SH-SY5Y (cell line): Measurements from ENCODE around the gene CDH4.

ENCODE experiments used
- GATA2 ChIP-seq: IDR thresholded peaks from 2 replicates; pipeline ENCODE4 v1.6.1; 2011; ENCODE audit warnings: mild to moderate bottlenecking, low read depth, low read length
- GATA3 ChIP-seq: IDR thresholded peaks from 2 replicates; pipeline ENCODE4 v1.6.1; 2011; ENCODE audit warnings: low read depth, mild to moderate bottlenecking, low read length, moderate library complexity

GRCh38 chr20:61353261-61354000 is 101.4 kb downstream of the CDH4 start:
- TF ChIP-seq GATA3 (no peak), GATA2 (no peak)
